ENCODE measurements around the gene POLR1D.

Gene POLR1D

GRCh38 chr13:27621366-27622101 lies at the start of gene POLR1D:
TSS of gene POLR1D (plus strand) at chr13:27621892. CDS start at chr13:27621984, 92 bp downstream.
- peak; percentile 87 for DNase-seq (ENCODE audit: low spot score)

- no peak for DNase-seq (ENCODE audit: low spot score)
Measured at GRCh38 chr13:27572234-27572901, 49.3 kb upstream of the POLR1D start.

GRCh38 chr13:27573265-27573664 lies 48.4 kb upstream of the POLR1D start:
- DNase-seq (ENCODE audit: low spot score), result no peak

- DNase-seq (ENCODE audit: low spot score), result no peak
Measured at GRCh38 chr13:27574661-27575060, 47.0 kb upstream of the POLR1D start.

GRCh38 chr13:27578121-27579030 lies 43.3 kb upstream of the POLR1D start:
- DNase-seq (ENCODE audit: low spot score), result no peak

GRCh38 chr13:27583645-27584044 lies 38.0 kb upstream of the POLR1D start:
- no peak for DNase-seq (ENCODE audit: low spot score)

- no peak for DNase-seq (ENCODE audit: low spot score)
Measured at GRCh38 chr13:27587095-27587746, 34.5 kb upstream of the POLR1D start.

GRCh38 chr13:27588405-27588804 lies 33.3 kb upstream of the POLR1D start:
- no peak for DNase-seq (ENCODE audit: low spot score)

GRCh38 chr13:27592865-27593264 lies 28.8 kb upstream of the POLR1D start:
- no peak for DNase-seq (ENCODE audit: low spot score)

- DNase-seq (ENCODE audit: low spot score), result no peak
Measured at GRCh38 chr13:27593267-27593666, 28.4 kb upstream of the POLR1D start.

GRCh38 chr13:27595055-27595811 lies 26.5 kb upstream of the POLR1D start:
- DNase-seq (ENCODE audit: low spot score), result no peak

GRCh38 chr13:27599096-27599495 lies 22.6 kb upstream of the POLR1D start:
- DNase-seq (ENCODE audit: low spot score), result no peak

- DNase-seq (ENCODE audit: low spot score), result no peak
Measured at GRCh38 chr13:27599845-27600553, 21.7 kb upstream of the POLR1D start.

GRCh38 chr13:27600711-27601110 lies 21.0 kb upstream of the POLR1D start:
- no peak for DNase-seq (ENCODE audit: low spot score)

- no peak for DNase-seq (ENCODE audit: low spot score)
Measured at GRCh38 chr13:27601208-27601607, 20.5 kb upstream of the POLR1D start.

- no peak for DNase-seq (ENCODE audit: low spot score)
Measured at GRCh38 chr13:27601803-27602202, 19.9 kb upstream of the POLR1D start.

- DNase-seq (ENCODE audit: low spot score), result no peak
Measured at GRCh38 chr13:27605099-27605498, 16.6 kb upstream of the POLR1D start.

GRCh38 chr13:27605610-27606200 lies 16.0 kb upstream of the POLR1D start:
- no peak for DNase-seq (ENCODE audit: low spot score)

- DNase-seq (ENCODE audit: low spot score), result no peak
Measured at GRCh38 chr13:27607125-27607524, 14.6 kb upstream of the POLR1D start.

- DNase-seq (ENCODE audit: low spot score), result no peak
Measured at GRCh38 chr13:27613628-27614027, 8.1 kb upstream of the POLR1D start.
